HG03135 (cell line): ENCODE data around the gene CAMK2D.
A peak's percentile ranks its signal among the peaks of the same experiment; 100 is the strongest.
"Not testable (repeated sequence)": the region's sequence is repeated elsewhere in the genome, so short reads cannot be mapped to it uniquely, and the experiment has no call there.

Experiments used
- ATAC-seq: cut with Tn5 transposase; IDR thresholded peaks from one replicate; pipeline ENCODE4 v1.9.1; 2021; ENCODE audit warnings: mild to moderate bottlenecking, moderate library complexity; ENCODE audit not compliant: unreplicated experiment

The CAMK2D gene

DNA sequence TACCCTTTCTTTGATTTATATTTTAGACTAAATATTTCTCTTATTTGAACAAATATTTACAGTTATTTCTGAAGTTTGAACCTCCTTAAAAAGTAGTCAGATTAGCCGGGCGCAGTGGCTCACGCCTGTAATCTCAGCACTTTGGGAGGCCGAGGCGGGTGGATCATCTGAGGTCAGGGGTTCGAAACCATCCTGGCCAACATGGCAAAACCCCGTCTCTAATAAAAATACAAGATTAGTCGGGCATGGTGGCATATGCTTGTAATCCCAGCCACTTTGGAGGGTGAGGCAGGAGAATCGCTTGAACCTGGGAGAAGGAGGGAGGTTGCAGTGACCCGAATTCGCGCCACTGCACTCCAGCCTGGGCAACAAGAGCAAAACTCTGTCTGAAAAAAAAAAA is 2.4 kb upstream of the CAMK2D start:
- not testable (repeated sequence) for ATAC-seq

DNA sequence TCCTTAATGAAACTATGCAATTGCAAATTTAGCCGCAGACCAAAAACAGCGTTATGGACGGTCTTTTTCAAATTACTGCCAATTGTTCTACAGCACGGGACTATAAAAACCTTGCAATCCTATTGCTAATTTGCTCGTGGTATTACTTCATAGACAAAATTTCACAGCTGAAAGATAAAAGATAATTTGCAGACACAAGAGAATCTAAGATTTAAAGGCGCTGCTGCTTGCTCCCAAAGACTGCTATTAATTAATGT is 1.4 kb upstream of the CAMK2D start:
- ATAC-seq: no peak

DNA sequence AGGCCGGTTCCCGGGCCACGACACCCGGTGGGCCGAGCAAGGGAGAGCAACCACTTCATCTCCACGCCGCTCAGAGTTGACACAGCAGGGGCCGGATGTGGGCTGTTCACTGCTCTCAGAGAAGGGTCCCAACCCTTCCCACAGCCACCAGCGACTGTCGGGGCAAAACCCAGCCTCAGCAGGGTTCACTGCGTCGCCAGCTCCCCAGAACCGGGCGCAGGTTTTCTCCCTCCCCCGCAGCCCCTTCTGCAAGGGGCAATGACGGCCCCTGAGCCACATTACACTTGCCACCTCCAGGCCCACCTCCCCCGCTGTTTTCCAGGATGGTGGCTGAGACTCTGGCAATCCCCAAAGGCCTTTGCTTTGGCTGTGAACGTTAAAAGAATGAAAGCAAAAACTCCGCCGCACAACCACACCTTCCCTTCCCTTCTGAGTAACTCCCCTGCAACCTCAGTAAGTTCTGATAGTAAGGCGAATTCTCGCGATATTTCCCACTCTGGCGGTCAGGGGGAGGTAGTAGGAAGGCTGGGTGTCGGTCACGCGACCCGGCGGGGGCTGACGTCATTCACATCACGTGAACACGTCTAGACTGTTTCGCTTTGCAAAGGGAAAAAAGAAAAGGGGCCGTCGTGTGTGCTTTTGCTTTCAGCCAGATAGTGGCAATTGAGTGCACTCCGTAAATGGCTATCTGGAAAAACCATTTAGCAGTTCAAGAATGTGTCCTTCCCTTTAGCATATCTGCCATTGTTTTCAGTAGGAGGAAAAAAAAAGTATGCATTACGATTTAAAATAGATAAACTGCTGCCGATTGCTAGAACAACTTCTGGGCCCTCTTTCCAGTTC is 869 bp upstream of the CAMK2D start:
- ATAC-seq: peak; percentile 63

DNA sequence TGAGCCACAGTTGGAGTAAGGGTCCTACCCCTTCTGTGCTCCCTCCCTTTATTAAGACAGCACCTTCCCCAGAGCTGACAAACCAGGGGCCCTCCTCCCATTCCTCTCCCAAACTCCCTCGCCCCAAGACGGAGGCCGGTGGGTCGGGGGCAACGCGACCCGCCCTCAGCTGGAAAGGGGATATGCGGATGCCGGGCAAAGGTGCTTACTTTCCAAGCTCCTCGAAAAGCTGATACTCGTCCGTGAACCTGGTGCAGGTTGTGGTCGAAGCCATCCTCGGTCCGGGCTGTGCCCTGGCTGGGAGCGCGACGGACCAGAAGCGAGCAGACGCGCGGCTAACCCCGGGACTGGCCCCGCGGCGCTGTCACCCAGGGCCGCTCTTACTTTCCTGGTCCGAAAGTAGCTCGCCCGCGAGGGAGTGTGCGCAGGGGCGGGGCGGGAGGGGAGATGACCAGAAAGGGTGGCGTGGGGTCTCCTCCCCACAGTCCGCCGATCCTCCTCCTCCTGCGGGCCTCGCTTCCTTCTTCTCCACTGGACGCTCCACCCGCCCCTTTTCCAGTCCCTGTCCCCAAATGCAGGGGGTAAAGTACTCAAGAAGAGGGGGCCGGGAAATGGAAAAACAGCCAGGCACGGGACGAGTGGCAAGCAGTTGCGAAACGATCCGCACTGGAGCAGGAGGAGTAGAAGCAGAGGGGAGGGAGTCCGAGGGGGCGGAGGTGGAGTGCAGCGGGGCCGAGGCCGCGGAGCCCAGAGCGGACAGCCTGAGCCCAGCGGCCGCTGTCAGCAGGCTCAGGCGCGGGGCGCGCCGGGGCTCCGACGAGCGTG is 531 bp downstream of the CAMK2D start:
- ATAC-seq: peak; percentile 29

DNA sequence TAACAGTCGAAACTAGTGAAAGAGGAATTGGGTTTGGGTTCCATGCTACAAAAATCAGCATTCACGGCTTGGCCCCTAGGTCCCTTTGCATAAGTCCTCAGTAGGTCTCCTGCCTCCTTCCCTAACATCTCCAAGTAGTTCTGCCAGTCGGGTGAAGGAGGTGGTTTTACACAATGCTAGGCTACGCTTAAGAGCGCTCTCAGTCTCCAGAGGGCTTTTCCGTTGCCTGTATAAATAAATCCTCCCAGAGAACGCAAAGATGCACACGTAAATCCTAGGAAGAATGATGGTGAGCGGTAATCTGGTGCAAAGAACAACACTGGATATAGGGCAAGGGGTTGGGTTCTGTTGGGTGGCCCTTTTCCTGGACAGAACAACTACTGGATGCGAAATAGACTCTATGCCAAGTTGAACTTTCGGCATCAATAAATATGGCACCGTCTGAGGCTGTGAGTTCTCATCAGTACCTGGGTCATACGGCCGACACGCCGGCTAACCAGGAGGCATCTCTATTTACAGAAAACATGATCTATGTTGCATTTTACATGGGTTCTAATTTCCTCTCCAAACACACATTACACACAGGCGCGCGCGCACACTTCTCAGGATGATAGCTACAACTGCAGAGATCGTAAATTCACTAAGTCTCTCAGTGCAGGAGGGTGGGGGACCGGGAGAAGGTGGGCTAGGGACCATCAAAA is 1.3 kb downstream of the CAMK2D start:
- ATAC-seq: no peak

DNA sequence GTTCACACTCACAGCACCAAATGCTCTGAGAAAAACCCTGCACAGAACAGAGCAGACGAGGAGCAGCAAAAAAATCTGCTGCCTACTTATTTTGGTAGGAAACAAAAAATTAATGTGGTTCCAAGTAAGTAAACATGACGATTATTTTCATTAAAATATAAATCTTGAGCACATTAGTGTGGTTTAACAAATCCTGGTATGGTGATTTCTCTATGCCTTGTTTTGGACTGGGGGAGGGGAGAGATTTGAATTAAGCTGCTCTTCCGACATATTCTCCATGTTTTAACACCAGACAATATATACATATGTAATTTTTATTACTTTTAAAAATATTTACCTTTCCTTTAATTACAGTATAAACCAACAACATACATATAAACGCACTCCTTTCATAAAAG is 1.8 kb downstream of the CAMK2D start:
- ATAC-seq: no peak

DNA sequence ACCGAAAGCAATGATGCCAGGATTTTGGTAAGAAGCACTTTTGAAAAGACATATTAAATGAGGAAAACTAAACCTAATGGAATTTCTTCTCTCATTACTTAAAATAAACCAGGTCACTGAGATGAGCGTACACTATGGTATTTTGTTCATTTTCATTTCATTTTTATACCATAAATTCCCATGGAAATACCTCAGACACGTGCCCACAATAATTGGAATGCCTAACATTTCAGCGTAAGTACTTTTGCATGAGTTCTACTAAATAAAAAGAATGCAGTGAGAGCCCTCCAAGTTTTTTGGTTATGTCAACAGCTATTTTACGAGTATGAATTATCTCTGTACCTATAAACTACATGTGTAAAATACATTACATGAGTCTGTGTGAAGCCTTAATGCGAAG is 3.2 kb downstream of the CAMK2D start:
- no peak for ATAC-seq

DNA sequence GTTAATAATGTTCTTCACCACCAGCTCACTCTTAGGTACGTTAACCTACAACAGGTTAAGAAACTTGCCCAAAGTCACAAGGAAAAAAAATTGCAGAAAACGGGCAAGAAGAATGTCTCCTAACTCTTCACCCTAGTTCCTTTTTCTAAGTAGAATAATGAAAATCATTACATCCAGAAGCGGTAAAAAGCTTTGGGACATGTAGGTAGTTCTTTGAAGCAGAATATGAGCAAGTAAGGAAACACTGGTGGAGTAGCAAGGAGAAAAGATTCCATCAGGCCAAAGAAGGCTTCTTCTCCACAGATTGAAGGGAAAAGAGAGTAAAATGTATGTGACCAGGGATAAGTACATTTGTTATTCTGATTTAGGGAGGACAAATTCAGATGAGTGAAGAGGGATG is 4.1 kb downstream of the CAMK2D start:
- no peak for ATAC-seq

DNA sequence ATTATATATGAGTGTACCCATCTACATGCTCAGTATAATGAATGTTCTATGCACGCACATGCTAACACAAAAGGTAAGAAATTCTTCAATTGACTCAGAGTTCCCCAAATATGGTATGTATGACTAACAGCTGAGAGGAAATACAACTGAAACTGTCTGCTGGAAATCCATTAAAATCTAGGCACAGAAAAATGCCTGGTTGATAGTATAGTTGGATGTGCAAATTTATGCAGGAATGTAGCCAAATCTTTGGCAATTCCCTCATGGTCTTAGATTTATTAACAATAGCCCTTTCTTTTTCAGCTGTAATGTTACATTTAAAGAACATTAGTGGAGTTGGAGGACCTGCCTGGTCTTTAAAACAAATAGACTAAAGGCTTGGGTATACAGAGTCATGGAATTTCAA is 5.5 kb downstream of the CAMK2D start:
- peak; percentile 79 for ATAC-seq

DNA sequence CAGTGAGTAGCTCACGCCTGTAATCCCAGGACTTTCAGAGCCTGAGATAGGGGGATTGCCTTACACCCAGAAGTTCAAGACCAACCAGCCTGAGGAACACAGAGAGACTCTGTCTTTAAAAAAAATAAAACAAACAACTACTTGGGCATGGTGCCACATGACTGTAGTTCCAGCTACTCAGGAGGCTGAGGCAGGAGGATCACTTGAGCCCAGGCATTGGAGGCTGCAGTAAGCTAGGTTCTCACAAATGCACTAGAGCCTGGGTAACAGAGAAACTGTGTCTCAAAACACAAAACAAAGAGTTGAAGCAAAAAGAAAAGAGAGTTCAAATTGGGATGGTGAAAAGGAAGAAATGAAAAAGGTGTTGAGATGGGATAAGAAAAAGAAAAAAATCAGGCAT is 10.8 kb downstream of the CAMK2D start:
- ATAC-seq: no peak

DNA sequence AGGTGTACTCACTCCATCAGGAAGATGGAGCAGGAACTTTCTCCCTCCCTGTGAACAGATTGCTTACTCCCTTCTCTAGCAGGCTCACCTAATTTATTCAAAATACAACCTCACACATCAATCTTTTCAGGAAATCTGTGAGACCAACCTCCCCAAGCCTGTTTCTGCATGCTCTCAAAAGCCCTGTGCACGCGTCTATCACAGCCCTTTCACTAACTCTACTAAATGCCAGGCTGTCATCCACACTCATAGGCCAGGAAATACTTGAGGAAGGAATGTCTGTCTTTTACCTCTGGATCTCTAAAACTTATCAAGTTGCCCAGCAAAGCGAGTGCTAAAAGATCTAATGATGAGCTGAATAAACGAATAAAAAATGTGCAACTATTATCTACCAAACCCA is 11.2 kb downstream of the CAMK2D start:
- ATAC-seq: no peak

DNA sequence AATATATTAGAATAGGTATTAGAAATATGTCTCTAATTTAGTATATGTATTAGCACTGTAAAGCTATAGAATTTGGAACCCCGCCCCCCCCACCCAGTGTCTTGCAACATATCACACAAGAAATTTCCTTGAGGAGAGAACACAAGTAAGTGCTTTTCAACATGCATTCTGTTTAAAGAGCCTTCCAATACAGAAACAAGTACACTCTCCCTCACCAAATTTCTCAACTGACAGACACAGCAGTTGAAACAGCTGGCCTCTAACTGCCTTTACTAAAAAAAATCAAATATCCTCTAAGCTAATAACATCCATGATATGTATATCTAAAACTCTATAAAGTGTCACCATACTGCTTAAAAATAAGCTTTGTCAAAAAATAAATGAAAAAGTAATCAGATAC is 12.4 kb downstream of the CAMK2D start:
- no peak for ATAC-seq

DNA sequence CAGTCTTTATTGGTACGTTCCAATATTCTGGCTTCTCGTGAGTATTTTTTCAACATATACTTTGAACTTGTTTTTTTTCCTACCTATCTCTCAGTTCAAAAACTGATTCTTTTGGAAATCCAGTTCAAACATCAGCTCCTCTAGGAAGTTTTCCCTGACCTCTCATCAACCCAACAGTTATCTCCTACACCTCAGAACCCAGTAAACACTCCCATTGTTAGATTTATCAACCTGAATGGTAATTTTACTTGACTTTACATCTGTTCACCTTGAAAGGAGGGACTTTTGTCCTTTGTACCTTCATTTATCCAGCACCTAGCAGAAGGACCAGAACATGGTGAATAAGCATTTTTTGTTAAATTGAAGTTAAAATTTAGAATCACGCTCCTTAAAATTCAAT is 13.6 kb downstream of the CAMK2D start:
- no peak for ATAC-seq

DNA sequence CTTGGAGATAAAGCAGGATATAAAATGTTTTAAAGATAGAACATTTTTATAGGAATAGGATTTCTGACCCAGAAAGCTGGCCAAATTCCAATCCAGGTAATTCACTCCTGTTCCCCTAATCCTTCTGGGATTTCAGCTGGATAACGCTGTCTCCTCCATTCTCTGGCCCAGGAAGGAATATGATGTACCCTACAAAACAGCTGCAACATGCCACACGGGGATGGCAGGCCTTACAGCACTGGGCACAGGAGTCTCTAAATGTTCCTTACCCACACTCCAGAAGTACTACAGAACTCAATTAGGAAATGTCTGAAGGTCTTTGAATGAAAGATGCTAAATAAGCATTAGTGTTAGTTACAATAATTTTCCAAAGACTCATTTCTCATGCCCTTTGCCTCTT is 15.8 kb downstream of the CAMK2D start:
- no peak for ATAC-seq

DNA sequence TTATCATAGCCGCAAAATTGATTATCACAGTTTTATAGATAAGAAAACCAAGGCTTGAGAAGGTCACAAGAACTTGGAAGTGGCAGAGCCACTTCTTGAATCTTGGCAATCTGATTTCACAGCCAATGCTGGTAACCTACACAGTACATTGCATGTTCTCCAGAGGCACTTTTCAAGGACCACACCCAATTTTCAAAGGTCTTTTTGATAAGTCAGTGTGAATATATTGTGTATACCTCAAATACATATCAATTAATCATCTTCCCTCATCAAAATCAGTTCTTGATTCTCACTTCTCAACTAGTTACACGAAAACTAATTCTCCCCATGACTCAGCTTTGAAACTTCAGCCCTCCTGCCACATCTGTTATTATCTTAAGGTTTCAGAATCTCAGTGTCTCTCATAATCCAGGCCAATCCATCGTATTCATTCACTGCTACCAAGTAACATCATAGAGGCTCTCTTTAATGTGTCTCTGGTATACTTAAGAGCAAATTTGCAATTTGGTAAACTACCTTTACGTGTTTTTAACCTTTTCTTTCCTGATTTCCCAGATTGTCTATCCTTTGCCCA is 16.8 kb downstream of the CAMK2D start:
- no peak for ATAC-seq

DNA sequence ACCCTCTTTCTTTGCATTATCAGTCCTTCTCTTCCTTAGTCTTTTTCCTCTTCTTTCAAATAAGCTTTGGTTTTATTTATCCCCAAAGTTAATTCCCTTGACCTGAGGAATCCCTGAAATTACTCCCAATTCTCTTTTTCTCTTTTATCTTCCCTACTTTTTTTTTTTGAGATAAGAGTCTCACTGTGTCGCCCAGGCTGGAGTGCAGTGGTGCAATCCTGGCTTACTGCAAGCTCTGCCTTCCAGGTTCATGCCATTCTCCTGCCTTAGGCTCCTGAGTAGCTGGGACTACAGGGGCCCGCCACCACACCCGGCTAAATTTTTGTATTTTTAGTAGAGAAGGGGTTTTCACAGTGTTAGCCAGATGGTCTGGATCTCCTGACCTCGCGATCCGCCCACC is 17.8 kb downstream of the CAMK2D start:
- ATAC-seq: no peak

DNA sequence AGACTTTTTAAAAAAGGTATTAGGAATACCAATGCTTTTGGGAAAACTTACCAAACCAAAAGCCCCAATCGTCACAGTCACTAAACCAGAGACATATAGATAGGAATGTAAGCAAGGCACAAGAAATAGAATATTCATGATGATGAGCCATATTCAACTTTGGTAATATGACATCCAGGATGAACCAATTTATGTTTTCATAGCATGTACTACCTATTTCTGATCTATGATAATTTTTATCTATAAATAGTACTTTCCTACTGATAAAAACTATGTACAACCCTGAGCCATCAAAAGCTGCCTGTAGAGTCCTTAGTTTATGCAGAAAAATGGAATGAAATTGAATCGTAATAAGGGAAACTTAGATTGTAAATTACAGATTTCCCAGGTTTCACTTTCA is 18.9 kb downstream of the CAMK2D start:
- no peak for ATAC-seq

DNA sequence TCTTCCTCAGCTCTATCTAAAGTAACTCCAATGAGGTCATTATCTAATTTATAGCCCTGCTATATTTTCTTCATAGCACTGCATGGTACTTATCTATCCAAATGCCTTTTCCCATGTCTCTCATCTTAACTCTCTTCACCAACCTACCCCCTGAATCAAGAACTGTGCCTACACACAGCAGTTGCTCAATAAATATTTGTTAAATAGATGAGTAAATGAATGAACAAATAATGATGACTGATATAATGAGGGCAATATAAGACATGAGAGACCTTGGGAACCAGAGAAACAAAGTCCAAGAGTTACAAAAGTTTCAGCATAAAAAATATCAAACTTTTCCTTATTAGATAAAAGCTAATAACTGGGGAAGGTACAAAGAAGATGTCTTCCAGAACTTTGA is 19.6 kb downstream of the CAMK2D start:
- ATAC-seq: no peak

DNA sequence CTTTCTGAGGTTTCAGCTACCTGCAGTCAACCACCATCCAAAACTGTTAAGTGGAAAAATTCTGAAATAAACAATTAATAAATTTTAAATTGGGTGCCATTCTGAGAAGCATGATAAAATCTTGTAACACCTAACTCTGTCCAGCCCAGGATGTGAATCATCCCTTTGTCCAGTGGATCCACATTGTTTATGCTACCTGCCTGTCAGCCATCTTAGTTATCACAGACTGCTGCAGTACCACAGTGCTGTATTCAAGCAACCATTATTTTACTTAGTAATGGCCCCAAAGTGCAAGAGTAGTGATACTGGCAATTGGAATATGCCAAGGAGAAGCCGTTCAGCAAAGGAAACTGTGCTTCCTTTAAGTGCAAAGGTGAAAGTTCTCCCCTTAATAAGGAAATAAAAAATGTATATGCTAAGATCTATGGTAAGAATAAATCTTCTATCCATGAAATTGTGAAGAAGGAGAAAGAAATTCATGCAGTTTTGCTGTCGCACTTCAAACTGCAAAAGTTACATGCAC is 20.6 kb downstream of the CAMK2D start:
- no peak for ATAC-seq

DNA sequence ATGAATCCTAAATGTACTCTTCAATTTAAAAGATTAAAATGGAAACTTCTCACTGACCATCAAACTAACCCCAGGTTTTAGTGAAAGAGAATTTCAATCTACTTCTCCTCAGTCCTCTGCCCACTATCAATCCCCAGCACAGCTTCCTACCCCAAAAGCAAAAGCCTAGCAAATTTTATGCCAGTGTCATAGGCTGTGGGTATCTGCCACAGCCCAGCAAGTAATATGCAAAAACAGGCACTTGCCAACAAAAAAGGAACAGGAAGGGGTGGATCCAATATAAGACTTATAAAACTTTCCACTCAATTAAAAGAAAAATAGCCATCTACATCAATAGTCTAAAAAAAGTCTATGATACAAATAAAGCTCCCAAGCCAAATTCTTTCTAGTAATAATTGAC is 22.3 kb downstream of the CAMK2D start:
- no peak for ATAC-seq

DNA sequence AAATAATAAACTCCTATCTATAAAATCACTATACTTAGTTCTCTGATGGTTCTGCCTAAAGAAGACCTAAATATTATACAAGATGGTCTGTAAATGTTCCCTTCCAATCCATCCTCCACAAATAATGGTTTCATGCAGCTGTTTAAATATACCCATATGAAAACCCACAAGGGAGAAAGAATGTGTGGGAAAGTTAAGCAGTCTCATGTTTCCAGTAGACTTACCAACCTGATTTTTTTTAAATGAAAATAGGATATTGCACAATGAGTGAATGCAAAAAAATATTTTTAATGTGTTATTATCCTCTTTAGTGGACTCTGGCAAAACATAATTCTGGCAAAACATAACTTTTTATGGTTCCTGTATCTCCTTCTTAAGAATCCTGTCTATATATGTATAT is 23.3 kb downstream of the CAMK2D start:
- no peak for ATAC-seq
